GM21723 (cell line): ENCODE data around the gene SLIT3.

ENCODE experiments used
- ATAC-seq: cut with Tn5 transposase; IDR thresholded peaks from one replicate; pipeline ENCODE4 v1.9.1; 2021; ENCODE audit warnings: mild to moderate bottlenecking, moderate library complexity; ENCODE audit not compliant: unreplicated experiment

Gene SLIT3

GRCh38 chr5:168728546-168729211 is 572.3 kb downstream of the SLIT3 start:
- no peak for ATAC-seq

- no peak for ATAC-seq
Measured at GRCh38 chr5:168727547-168727946, 573.4 kb downstream of the SLIT3 start.

- no peak for ATAC-seq
Measured at GRCh38 chr5:168726342-168726741, 574.6 kb downstream of the SLIT3 start.

- no peak for ATAC-seq
Measured at GRCh38 chr5:168724227-168724626, 576.7 kb downstream of the SLIT3 start.

- no peak for ATAC-seq
Measured at GRCh38 chr5:168723037-168723436, 577.9 kb downstream of the SLIT3 start.

GRCh38 chr5:168721966-168722365 is 579.0 kb downstream of the SLIT3 start:
- ATAC-seq = no peak

- no peak for ATAC-seq
Measured at GRCh38 chr5:168721002-168721753, 579.8 kb downstream of the SLIT3 start.

- no peak for ATAC-seq
Measured at GRCh38 chr5:168720575-168720974, 580.4 kb downstream of the SLIT3 start.

- ATAC-seq = no peak
Measured at GRCh38 chr5:168714046-168714445, 586.9 kb downstream of the SLIT3 start.

- ATAC-seq = no peak
Measured at GRCh38 chr5:168713051-168713450, 587.9 kb downstream of the SLIT3 start.

GRCh38 chr5:168712280-168712924 is 588.5 kb downstream of the SLIT3 start:
- ATAC-seq = no peak

GRCh38 chr5:168710706-168711105 is 590.2 kb downstream of the SLIT3 start:
- no peak for ATAC-seq

GRCh38 chr5:168707716-168708695 is 592.9 kb downstream of the SLIT3 start:
- ATAC-seq = no peak

GRCh38 chr5:168706655-168707069 is 594.3 kb downstream of the SLIT3 start:
- no peak for ATAC-seq

- ATAC-seq = no peak
Measured at GRCh38 chr5:168705321-168705720, 595.6 kb downstream of the SLIT3 start.

GRCh38 chr5:168702511-168702910 is 598.4 kb downstream of the SLIT3 start:
- ATAC-seq = no peak

GRCh38 chr5:168701641-168702040 is 599.3 kb downstream of the SLIT3 start:
- no peak for ATAC-seq

- no peak for ATAC-seq
Measured at GRCh38 chr5:168699002-168699401, 601.9 kb downstream of the SLIT3 start.

GRCh38 chr5:168697034-168697720 is 603.8 kb downstream of the SLIT3 start:
- no peak for ATAC-seq

GRCh38 chr5:168696611-168697010 is 604.3 kb downstream of the SLIT3 start:
- no peak for ATAC-seq
